ENCODE measurements around the gene S100A12.

The S100A12 gene

DNA sequence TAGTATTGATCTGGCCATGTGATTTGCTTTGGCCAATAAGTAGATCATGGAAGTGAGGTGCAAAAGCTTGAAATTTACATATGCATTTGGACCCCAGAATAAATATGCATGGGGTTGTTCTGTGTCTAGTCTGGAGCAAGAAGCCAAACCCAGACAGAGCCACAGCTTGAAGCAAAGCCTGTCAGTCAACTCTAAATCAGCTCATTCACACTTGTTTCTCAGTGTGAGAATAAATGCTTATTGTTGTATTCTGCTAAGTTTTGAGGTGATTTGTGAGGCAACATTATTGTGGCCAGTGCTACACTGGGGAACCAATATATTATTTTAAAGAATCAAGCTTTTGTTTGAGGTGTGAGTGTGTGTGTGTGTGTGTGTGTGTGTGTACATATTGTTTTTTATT lies 50.5 kb downstream of the S100A12 start:
- DNase-seq (ENCODE audit: insufficient read length, low spot score), result no peak
- FAIRE-seq, result no peak
- TF ChIP-seq POLR2A (IDR thresholded peaks at IDR 0.05; ENCODE audit: low read depth, low read length), result no peak
